Mucosa of rectum (tissue), 2 donors: Measurements from ENCODE around the gene CIART.

Experiments
- H3K27ac ChIP-seq, 2 donors: one replicate each; pipeline ENCODE4 v1.7.0; 2013; ENCODE audit warnings: inconsistent platforms in 2 of 2, low read depth in 2 of 2, low read length in 2 of 2
- H3K27me3 ChIP-seq, 2 donors: one replicate each; pipeline ENCODE4 v1.7.0; 2013; ENCODE audit warnings: low read length in 2 of 2; ENCODE audit not compliant: control insufficient read depth in 2 of 2, insufficient read depth in 2 of 2
- H3K36me3 ChIP-seq, 2 donors: one replicate each; pipeline ENCODE4 v1.7.0; 2013; ENCODE audit warnings: low read length in 2 of 2; ENCODE audit not compliant: control insufficient read depth in 2 of 2, insufficient read depth in 2 of 2
- H3K4me1 ChIP-seq, 2 donors: one replicate each; pipeline ENCODE4 v1.7.0; 2013; ENCODE audit warnings: low read length in 2 of 2, mild to moderate bottlenecking in 1 of 2; ENCODE audit not compliant: control insufficient read depth in 2 of 2, insufficient read depth in 2 of 2
- H3K4me3 ChIP-seq, 2 donors: one replicate each; pipeline ENCODE4 v1.7.0; 2013; ENCODE audit warnings: low read length in 2 of 2
- H3K9ac ChIP-seq, 2 donors: one replicate each; pipeline ENCODE4 v1.7.0; 2013; ENCODE audit warnings: low read length in 2 of 2, low read depth in 1 of 2, mild to moderate bottlenecking in 1 of 2
- H3K9me3 ChIP-seq, 2 donors: one replicate each; pipeline ENCODE4 v1.7.0; 2013; ENCODE audit warnings: low read length in 2 of 2; ENCODE audit not compliant: control insufficient read depth in 2 of 2
- donor health status: healthy.
- donor health status: Normal muscosa, but diverticular disease.

The CIART gene

DNA sequence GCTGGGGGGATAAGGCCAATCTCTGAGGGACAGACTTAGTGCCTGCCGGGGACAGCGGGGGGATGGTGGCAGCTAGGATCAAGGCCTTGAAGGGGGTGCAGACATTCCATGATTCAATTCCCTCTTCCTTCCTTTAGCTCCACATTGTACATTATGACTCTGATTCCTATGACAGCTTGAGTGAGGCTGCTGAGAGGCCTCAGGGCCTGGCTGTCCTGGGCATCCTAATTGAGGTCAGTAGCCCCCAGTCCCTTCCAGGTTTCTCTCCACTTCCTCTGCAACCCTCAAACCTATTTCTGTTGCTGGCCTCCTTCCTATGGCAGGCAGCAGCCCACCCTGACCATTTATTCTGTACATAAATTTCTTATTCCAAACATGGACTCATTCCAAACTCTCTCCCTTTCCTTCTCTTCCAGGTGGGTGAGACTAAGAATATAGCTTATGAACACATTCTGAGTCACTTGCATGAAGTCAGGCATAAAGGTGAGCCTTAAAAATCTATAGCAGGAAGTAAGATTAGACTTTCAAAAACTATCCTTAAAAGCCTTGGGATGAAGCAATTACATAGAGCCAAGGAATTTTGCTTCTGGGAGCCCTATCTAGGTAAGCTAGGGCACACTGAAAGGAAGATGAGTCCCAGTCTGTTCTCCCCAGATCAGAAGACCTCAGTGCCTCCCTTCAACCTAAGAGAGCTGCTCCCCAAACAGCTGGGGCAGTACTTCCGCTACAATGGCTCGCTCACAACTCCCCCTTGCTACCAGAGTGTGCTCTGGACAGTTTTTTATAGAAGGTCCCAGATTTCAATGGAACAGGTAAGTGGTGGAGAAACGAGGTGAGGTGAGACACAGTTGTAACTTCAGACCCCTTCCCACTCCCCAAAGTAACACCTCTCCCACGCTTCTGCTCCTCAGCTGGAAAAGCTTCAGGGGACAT, 19.7 kb upstream of the CIART start:
- H3K27me3 ChIP-seq, result peaks cover 0 to 3% of the 10 kb centered on the region in 2 donors
- peaks cover 7 to 10% of the 10 kb centered on the region in 2 donors for H3K4me1 ChIP-seq
- no peak overlapping the region for H3K9ac ChIP-seq
- H3K36me3 ChIP-seq, result peaks cover 23 to 34% of the 10 kb centered on the region in 2 donors
- no peak overlapping the region for H3K4me3 ChIP-seq
- no peaks in the 10 kb centered on the region for H3K9me3 ChIP-seq
- H3K27ac ChIP-seq, result no peak overlapping the region

GRCh38 chr1:150263549-150263948, 18.8 kb upstream of the CIART start:
- Histone ChIP-seq H3K9ac (no peak overlapping the region), H3K9me3 (no peaks in the 10 kb centered on the region), H3K4me3 (no peak overlapping the region), H3K36me3 (peaks cover 23 to 34% of the 10 kb centered on the region in 2 donors), H3K27ac (no peak overlapping the region), H3K4me1 (peaks cover 12 to 15% of the 10 kb centered on the region in 2 donors), H3K27me3 (no peaks in the 10 kb centered on the region)

- peak overlapping the region; percentile 90 to 96 for H3K4me3 ChIP-seq
- H3K27me3 ChIP-seq, result no peaks in the 10 kb centered on the region
- H3K9ac ChIP-seq, result peak overlapping the region; percentile 96 to 99
- H3K4me1 ChIP-seq, result peaks cover 10 to 16% of the 10 kb centered on the region in 2 donors
- peak overlapping the region; percentile 90 to 94 for H3K27ac ChIP-seq
- no peaks in the 10 kb centered on the region for H3K9me3 ChIP-seq
- peaks cover 23 to 34% of the 10 kb centered on the region in 2 donors for H3K36me3 ChIP-seq
These were observed 14.5 kb upstream of the CIART start for GRCh38 chr1:150267896-150268295.

DNA sequence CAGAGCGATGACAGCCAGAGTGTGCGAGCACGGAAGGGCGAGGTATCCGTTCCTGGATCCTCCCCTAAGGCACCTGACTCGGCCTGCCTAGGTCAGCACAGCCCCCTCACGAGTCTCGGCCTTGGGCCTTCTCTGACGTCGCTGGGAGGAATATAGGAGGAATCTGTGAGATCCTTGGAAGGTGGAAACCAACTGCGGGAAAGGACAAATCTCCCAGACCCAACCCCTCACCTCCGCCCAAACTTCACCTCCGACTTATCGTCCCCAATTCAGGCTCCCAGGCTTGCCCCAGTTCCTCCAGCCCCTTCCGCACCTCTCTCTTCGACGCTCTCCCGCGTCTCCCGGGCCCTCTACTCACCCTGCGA, 14.0 kb upstream of the CIART start:
- H3K4me3 ChIP-seq, result peak overlapping the region; percentile 90 to 96
- H3K36me3 ChIP-seq, result peaks cover 23 to 34% of the 10 kb centered on the region in 2 donors
- H3K27me3 ChIP-seq, result no peaks in the 10 kb centered on the region
- peak overlapping the region; percentile 90 to 94 for H3K27ac ChIP-seq
- H3K9me3 ChIP-seq, result no peaks in the 10 kb centered on the region
- peaks cover 10 to 16% of the 10 kb centered on the region in 2 donors for H3K4me1 ChIP-seq
- peak overlapping the region; percentile 96 to 99 for H3K9ac ChIP-seq

GRCh38 chr1:150268705-150269403, 13.5 kb upstream of the CIART start, which contains the start of gene APH1A:
Gene APH1A, minus strand, starts transcription at chr1:150269016. Its CDS starts 206 bp downstream, at chr1:150268810.
- H3K9ac ChIP-seq, result peak within 1 kb of the TSS; percentile 96 to 99
- peak within 1 kb of the TSS; percentile 90 to 96 for H3K4me3 ChIP-seq
- H3K27ac ChIP-seq, result peak within 1 kb of the TSS; percentile 90 to 94
- H3K4me1 ChIP-seq, result peaks cover 10 to 16% of the 10 kb centered on the region in 2 donors
- no peaks in the 10 kb centered on the region for H3K9me3 ChIP-seq
- H3K36me3 ChIP-seq, result peaks cover 23 to 34% of the 10 kb centered on the region in 2 donors
- H3K27me3 ChIP-seq, result no peaks in the 10 kb centered on the region

GRCh38 chr1:150269451-150269850, 12.9 kb upstream of the CIART start:
- H3K9ac ChIP-seq, result peak overlapping the region; percentile 96 to 99
- H3K4me3 ChIP-seq, result peak overlapping the region; percentile 90 to 96
- H3K36me3 ChIP-seq, result peaks cover 22 to 31% of the 10 kb centered on the region in 2 donors
- H3K27ac ChIP-seq, result peak overlapping the region; percentile 90 to 94
- H3K4me1 ChIP-seq, result peaks cover 10 to 16% of the 10 kb centered on the region in 2 donors
- no peaks in the 10 kb centered on the region for H3K27me3 ChIP-seq
- no peaks in the 10 kb centered on the region for H3K9me3 ChIP-seq

GRCh38 chr1:150271291-150271959, 10.9 kb upstream of the CIART start:
- Histone ChIP-seq H3K36me3 (peaks cover 7 to 12% of the 10 kb centered on the region in 2 donors), H3K4me3 (no peak overlapping the region), H3K9ac (no peak overlapping the region), H3K4me1 (peaks cover 10 to 16% of the 10 kb centered on the region in 2 donors), H3K27ac (peak overlapping the region in 1 of 2 donors; percentile 52), H3K9me3 (no peaks in the 10 kb centered on the region), H3K27me3 (no peaks in the 10 kb centered on the region)

DNA sequence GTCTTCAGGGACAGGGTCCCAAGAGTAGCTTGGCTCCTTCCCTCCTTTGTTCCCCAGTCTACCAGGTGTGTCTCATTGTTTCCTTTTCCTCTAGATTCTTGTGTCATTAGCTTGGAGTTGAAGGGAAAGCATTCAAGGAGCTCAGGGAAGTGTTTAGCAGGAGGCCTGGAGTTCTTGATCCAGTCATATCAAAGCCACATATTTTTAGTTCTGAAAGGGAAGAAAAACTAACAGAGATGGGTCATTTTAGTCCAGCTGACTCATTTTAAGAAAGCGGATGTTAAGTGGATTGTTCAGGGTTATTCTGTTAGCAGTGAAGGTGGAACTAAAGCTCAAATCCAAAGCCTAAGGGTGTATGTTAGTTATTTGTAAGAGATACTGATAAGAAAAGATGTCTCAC, 9.0 kb upstream of the CIART start:
- Histone ChIP-seq H3K36me3 (no peaks in the 10 kb centered on the region), H3K9me3 (no peaks in the 10 kb centered on the region), H3K4me3 (peak overlapping the region in 1 of 2 donors; percentile 46), H3K27me3 (no peaks in the 10 kb centered on the region), H3K9ac (no peak overlapping the region), H3K27ac (peak overlapping the region in 1 of 2 donors; percentile 10), H3K4me1 (peaks cover 0 to 5% of the 10 kb centered on the region in 2 donors)

GRCh38 chr1:150280138-150280707, 2.1 kb upstream of the CIART start:
- no peak overlapping the region for H3K4me3 ChIP-seq
- no peaks in the 10 kb centered on the region for H3K9me3 ChIP-seq
- no peaks in the 10 kb centered on the region for H3K36me3 ChIP-seq
- peaks cover 19% of the 10 kb centered on the region in 2 donors for H3K4me1 ChIP-seq
- peak overlapping the region in 1 of 2 donors; percentile 20 for H3K27ac ChIP-seq
- no peaks in the 10 kb centered on the region for H3K27me3 ChIP-seq
- no peak overlapping the region for H3K9ac ChIP-seq
